Measurements from ENCODE around the gene ATXN7. TPM values are rescaled to one million over a fixed set of nuclear protein-coding genes. Genes with fewer than 3 reads are reported as not detected.

ATXN7 gene
- total and polyA plus RNA-seq, 2 of the 4 experiments (the other 2 are of a cell fraction), result 8.6 to 13.6 TPM

DNA sequence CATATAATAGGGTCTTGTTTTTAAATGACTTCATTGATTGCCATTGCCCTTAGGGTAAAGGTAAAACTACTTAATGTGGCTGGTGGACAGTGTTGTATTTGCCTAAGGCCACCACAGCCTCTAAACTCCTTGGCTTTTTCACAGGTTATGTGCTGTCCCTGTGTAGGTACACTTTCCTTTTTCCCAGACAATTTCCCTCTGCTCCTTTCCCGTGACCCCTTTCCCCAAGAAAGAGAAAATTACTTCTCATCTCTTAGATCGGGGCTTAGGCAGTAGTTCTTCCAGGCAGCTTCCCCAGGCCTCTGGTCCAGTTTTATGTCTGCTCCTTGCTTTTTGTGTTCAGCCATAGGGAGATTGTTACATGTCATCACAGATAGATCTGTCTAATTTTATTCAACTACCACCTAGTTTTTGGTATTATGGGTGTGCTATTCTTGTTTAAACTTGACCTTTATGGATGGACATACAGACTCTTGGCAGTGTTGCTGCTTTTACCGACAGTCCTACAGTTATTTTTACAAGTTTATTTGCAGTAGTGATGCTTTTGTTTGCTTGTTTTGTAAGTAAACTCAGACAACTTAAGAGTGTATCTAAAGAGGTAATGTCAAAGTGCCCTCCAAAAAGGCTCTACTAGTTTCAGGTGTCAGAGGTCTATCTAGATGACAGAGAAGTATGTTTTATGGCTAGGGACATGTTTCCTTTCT is 69.0 kb downstream of the ATXN7 start:
- H2AK5ac ChIP-seq (ENCODE audit: low read depth, low read length), result no peak overlapping the region
- peaks cover 47 to 82% of the 10 kb centered on the region in 2 experiments for H3K79me1 ChIP-seq (ENCODE audit: low read depth in 1 of 2, low read length in 2 of 2)
- no peak overlapping the region for H4K8ac ChIP-seq (ENCODE audit: low read depth in 2 of 2, low read length in 2 of 2)
- H3K4me3 ChIP-seq (ENCODE audit: insufficient read depth, low read depth, low read length), result no peak overlapping the region
- in situ Hi-C loops (cut with MboI; ENCODE audit: low sequenced_read_pairs), result no loop called here
- H3K4ac ChIP-seq (ENCODE audit: low read depth, low read length), result no peak overlapping the region
- dilution Hi-C loops (cut with HindIII; ENCODE audit: low sequenced_read_pairs, unreplicated experiment), result no loop called here
- H3K27me3 ChIP-seq (ENCODE audit: control insufficient read depth, insufficient read depth, low read length), result no peaks in the 10 kb centered on the region
- H3K9ac ChIP-seq (ENCODE audit: low read depth, low read length), result no peak overlapping the region
- no peak overlapping the region for H2BK5ac ChIP-seq (ENCODE audit: low read depth, low read length, poor library complexity, severe bottlenecking)
- no peaks in the 10 kb centered on the region for H3K36me3 ChIP-seq (ENCODE audit: control insufficient read depth, insufficient read depth, low read length)
- no peak overlapping the region for H2BK120ac ChIP-seq (ENCODE audit: low read depth, low read length)
- H2AK9ac ChIP-seq (replicated peaks; ENCODE audit: low read depth, low read length, poor library complexity), result no peak overlapping the region
- ChIA-PET POLR2A (ENCODE audit: unreplicated experiment) (no interaction called here), CTCF (no interaction called here)
- no TSS peak for BruUV-seq (replicated peaks)
- TF ChIP-seq FOS (IDR thresholded peaks at IDR 0.05; ENCODE audit: low read depth, low read length), result no peak
- TF ChIP-seq MAZ (IDR thresholded peaks at IDR 0.05; ENCODE audit: borderline replicate concordance, low read depth, low read length), result no peak
- TF ChIP-seq SMC3 (IDR thresholded peaks at IDR 0.05; ENCODE audit: low read depth, low read length), result no peak
- TF ChIP-seq, protein P1, sequence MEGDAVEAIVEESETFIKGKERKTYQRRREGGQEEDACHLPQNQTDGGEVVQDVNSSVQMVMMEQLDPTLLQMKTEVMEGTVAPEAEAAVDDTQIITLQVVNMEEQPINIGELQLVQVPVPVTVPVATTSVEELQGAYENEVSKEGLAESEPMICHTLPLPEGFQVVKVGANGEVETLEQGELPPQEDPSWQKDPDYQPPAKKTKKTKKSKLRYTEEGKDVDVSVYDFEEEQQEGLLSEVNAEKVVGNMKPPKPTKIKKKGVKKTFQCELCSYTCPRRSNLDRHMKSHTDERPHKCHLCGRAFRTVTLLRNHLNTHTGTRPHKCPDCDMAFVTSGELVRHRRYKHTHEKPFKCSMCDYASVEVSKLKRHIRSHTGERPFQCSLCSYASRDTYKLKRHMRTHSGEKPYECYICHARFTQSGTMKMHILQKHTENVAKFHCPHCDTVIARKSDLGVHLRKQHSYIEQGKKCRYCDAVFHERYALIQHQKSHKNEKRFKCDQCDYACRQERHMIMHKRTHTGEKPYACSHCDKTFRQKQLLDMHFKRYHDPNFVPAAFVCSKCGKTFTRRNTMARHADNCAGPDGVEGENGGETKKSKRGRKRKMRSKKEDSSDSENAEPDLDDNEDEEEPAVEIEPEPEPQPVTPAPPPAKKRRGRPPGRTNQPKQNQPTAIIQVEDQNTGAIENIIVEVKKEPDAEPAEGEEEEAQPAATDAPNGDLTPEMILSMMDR (conservative IDR thresholded peaks at IDR 0.05; ENCODE audit: low read depth, low read length), result no peak
- no peak for TF ChIP-seq RFX5 (IDR thresholded peaks at IDR 0.05; ENCODE audit: low read depth, low read length)
- TF ChIP-seq CEBPB (IDR thresholded peaks at IDR 0.05; ENCODE audit: low read depth, low read length), result no peak
- TF ChIP-seq CHD1 (IDR thresholded peaks at IDR 0.05; ENCODE audit: low read depth, low read length), result no peak
- TF ChIP-seq RAD21 (IDR thresholded peaks at IDR 0.05; ENCODE audit: low read length), result no peak
- no peak for TF ChIP-seq BHLHE40 (IDR thresholded peaks at IDR 0.05; ENCODE audit: low read depth, low read length)
- TF ChIP-seq MXI1 (IDR thresholded peaks at IDR 0.05; ENCODE audit: borderline replicate concordance, low read depth, low read length), result no peak
- no peak for TF ChIP-seq USF2 (IDR thresholded peaks at IDR 0.05; ENCODE audit: low read depth, low read length)
- no peak for TF ChIP-seq ELK1 (IDR thresholded peaks at IDR 0.05; ENCODE audit: borderline replicate concordance, low read depth, low read length)
- H4K91ac ChIP-seq (ENCODE audit: insufficient read depth, low read depth, low read length), result no peak overlapping the region
- no peaks in the 10 kb centered on the region for H3K9me3 ChIP-seq (ENCODE audit: control insufficient read depth, insufficient read depth, low read length)
- no peak overlapping the region for H4K5ac ChIP-seq (ENCODE audit: low read depth, low read length)
- no peak overlapping the region for H3K56ac ChIP-seq (ENCODE audit: extremely low read depth, insufficient read depth, low read length)
- peaks cover 5% of the 10 kb centered on the region for H3K9me1 ChIP-seq (ENCODE audit: insufficient read depth, low read length)
- no peak overlapping the region for H3K27ac ChIP-seq (ENCODE audit: insufficient read depth, low read length)
- H2BK20ac ChIP-seq (ENCODE audit: low read depth, low read length), result no peak overlapping the region
- ATAC-seq (ENCODE audit: low read depth) (no peak), DNase-seq (no peak)
- no peak overlapping the region for H2AFZ ChIP-seq (replicated peaks; ENCODE audit: low read length, poor library complexity)
- H3K4me1 ChIP-seq (ENCODE audit: control insufficient read depth, insufficient read depth, low read length), result no peaks in the 10 kb centered on the region
- H3K23ac ChIP-seq (ENCODE audit: low read depth, low read length), result peak overlapping the region; percentile 20; the same call in 1 of the 2 replicates
- H3K14ac ChIP-seq (replicated peaks; ENCODE audit: low read depth, low read length), result no peak overlapping the region
- H4K20me1 ChIP-seq (ENCODE audit: insufficient read depth, low read length), result peaks cover 51% of the 10 kb centered on the region
- no CpG with 5 or more reads among the region's 3 CpGs for WGBS, 2 experiments (ENCODE audit: extremely low coverage in 2 of 2, insufficient read length in 1 of 2)
- H3K18ac ChIP-seq (ENCODE audit: low read depth, low read length), result no peak overlapping the region
- H2BK15ac ChIP-seq (ENCODE audit: low read depth, low read length), result no peak overlapping the region
- no peak overlapping the region for H3K4me2 ChIP-seq (ENCODE audit: low read depth, low read length)
- intact Hi-C loops (cut with micrococcal nuclease), result no loop called here
